Urinary bladder (tissue), 4 donors: ENCODE measurements around the gene PUDP. TPM values are rescaled to one million over a fixed set of nuclear protein-coding genes. Genes with fewer than 3 reads are reported as not detected.
"Not testable (repeated sequence)": the region's sequence is repeated elsewhere in the genome, so short reads cannot be mapped to it uniquely, and the experiment has no call there.

ENCODE experiments used
- DNase-seq: peaks from one replicate; pipeline ENCODE4 v3.0.0-alpha.2; 2015; ENCODE audit errors: extremely low spot score
- H3K27ac ChIP-seq: one replicate; pipeline ENCODE4 v1.5.1; 2013; ENCODE audit warnings: low read depth, mild to moderate bottlenecking, moderate library complexity
- H3K36me3 ChIP-seq: one replicate; pipeline ENCODE4 v1.6.1; 2013; ENCODE audit warnings: mild to moderate bottlenecking, moderate library complexity; ENCODE audit not compliant: insufficient read depth
- H3K4me1 ChIP-seq: one replicate; pipeline ENCODE4 v1.6.1; 2013; ENCODE audit warnings: mild to moderate bottlenecking, moderate library complexity; ENCODE audit not compliant: insufficient read depth
- H3K4me3 ChIP-seq: one replicate; pipeline ENCODE4 v1.5.1; 2013; ENCODE audit warnings: low read depth, low read length
- WGBS: extraction: QIAGEN DNeasy Blood & Tissue Kit; methylation state at CpG from one replicate; pipeline ENCODE4 v1.1.7; 2013; 5-methylcytosine and 5-hydroxymethylcytosine counted together
- polyA plus RNA-seq: library from polyadenylated mRNA; stranded (reverse); fragments of 200-250 nt; gene quantifications from one replicate; pipeline ENCODE4 v1.2.3, GENCODE V29; 2013
- total RNA-seq: library from RNA; depleted of rRNA; stranded (reverse); fragments of >200 nt; gene quantifications from one replicate; pipeline ENCODE4 v1.2.3, GENCODE V29; 2014
- donor health status: healthy with polysubstance abuse.
- donor health status: healthy.

PUDP gene
- total and polyA plus RNA-seq, 2 donors = 10.2 to 11.6 TPM

DNA sequence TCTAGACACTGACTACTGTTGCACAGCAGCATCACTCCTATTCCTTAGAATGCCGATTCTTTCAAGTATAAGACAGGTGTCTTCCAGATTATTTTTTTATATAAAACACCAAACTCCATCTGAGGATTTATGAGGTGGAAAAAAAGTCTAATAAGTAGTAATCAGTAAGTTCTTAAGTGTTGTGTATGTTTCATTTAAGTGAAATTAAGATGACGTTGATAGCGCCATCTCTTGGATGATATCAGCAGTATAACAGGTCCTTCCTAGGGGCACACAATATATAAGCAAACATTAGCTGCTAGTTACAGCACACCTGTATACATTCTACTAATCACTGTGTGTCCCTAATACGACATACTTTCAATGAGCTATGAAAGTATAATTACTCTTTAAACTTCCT lies 100.0 kb downstream of the PUDP start:
- Histone ChIP-seq H3K4me1 (no peaks in the 10 kb centered on the region), H3K36me3 (peaks cover 2% of the 10 kb centered on the region), H3K27ac (no peak overlapping the region), H3K4me3 (no peak overlapping the region)
- 94% methylated on average over 4 of the region's 4 CpGs for WGBS
- no peak for DNase-seq

DNA sequence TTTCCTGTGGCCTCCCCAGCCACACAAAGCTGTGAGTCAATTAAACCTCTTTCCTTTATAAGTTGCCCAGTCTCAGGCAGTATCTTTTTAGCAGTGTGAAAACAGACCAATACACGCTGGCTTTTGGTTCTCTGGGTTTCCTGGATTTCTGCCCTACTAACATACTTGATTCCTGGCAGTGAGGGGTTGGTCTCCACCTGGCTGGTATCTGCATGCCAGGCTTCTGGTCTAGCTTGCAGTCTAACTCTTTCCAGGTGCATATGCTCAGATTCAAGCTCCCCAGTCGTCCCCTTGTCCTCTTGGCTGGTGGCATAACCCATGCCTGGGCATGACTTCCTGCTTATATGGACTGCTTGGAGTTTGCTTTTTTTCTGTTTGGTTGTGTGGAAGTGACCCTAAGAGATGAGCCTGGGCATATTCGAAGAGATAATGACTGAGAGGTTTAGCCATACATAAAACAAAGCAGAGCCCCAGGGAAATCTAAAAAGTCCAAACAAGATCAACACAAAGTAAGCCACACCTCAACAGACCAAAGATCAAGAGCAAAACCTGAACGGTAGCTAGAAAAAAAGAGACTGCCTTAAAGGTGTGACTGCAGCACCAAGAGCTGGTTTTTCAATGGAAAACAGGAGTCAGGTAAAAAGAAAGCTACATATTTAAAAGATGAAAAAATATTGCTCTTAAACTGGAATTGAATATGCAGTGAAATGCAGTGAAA lies 102.6 kb downstream of the PUDP start:
- no peaks in the 10 kb centered on the region for H3K4me1 ChIP-seq
- no peak overlapping the region for H3K4me3 ChIP-seq
- no peak for DNase-seq
- H3K36me3 ChIP-seq = peaks cover 2% of the 10 kb centered on the region
- 64% methylated on average over 4 of the region's 4 CpGs for WGBS
- H3K27ac ChIP-seq = no peak overlapping the region

GRCh38 chrX:7043796-7044433 lies 104.0 kb downstream of the PUDP start:
- DNase-seq, H3K4me1 ChIP-seq, H3K4me3 ChIP-seq, H3K36me3 ChIP-seq, H3K27ac ChIP-seq: not testable (repeated sequence)
- 53% methylated on average over 3 of the region's 3 CpGs for WGBS

GRCh38 chrX:7028246-7028645 lies 119.7 kb downstream of the PUDP start:
- Histone ChIP-seq H3K4me1 (no peaks in the 10 kb centered on the region), H3K4me3 (no peak overlapping the region), H3K36me3 (no peaks in the 10 kb centered on the region), H3K27ac (no peak overlapping the region)
- WGBS = 36% methylated on average over 5 of the region's 5 CpGs
- no peak for DNase-seq

DNA sequence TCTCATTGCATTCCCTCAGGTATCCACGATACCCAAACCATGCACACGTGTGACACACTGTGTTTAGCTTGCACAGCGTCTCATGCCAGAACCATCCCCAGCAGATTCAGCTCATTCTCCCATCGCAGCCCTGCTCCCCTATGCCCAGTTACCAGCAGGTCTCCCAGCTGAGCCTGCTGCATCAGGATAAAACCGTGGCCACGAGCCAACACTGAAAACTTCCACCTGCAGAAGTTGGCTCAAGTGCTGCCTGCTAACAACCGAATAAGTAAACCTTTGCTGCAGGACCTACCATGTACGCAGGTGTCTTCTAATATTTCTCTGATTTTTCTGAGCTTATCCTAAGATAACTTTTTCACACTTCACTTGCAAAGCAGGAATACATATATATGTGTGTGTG lies 120.9 kb downstream of the PUDP start:
- no peaks in the 10 kb centered on the region for H3K36me3 ChIP-seq
- H3K4me3 ChIP-seq = no peak overlapping the region
- WGBS = 55% methylated on average over 8 of the region's 8 CpGs
- DNase-seq = no peak
- H3K27ac ChIP-seq = no peak overlapping the region
- H3K4me1 ChIP-seq = no peaks in the 10 kb centered on the region

DNA sequence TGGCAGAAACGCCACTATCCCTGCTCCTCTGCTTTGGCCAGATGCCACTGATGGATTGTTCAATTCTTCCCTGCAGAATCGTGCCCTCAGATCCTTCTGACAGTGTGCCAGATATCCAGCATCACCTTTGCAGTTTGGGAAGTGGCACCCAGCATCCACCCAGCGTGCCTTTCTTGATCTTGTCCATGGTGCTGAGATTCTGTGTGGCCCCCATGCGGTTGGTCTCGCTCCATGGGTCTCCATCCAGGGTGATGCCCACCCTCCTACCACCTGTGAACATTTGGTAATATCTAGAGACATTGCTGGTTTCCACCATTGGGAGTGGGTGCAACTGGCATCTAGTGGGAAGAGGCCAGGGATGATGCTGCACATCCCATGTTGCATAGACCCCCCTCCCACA lies 121.6 kb downstream of the PUDP start:
- H3K27ac ChIP-seq, H3K4me1 ChIP-seq, H3K4me3 ChIP-seq, DNase-seq, H3K36me3 ChIP-seq: not testable (repeated sequence)
- 82% methylated on average over 5 of the region's 5 CpGs for WGBS

DNA sequence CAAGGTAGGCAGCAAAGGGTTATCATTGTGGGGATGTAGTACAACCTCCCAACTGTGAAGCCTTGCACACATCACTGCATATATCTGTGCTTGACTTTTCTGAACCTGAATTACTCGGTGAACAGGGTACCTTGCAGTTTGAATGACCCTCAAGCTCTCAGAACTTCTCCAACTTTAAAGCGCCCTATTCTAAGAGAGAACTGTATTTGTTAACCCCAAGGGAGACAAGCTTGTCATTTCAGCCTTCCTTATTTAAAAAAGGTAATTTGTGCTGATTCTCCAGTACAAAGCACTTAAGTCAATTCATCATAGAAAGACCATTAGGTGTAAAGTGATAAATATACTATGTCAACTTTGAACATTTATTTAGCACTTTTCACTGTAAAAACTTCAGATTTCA lies 122.5 kb downstream of the PUDP start:
- no peak for DNase-seq
- Histone ChIP-seq H3K4me3 (no peak overlapping the region), H3K4me1 (no peaks in the 10 kb centered on the region), H3K27ac (no peak overlapping the region), H3K36me3 (no peaks in the 10 kb centered on the region)
- WGBS = 90% methylated on average over 2 of the region's 2 CpGs

GRCh38 chrX:7024850-7025249 lies 123.1 kb downstream of the PUDP start:
- DNase-seq = no peak
- WGBS = 83% methylated on average over 7 of the region's 7 CpGs

DNA sequence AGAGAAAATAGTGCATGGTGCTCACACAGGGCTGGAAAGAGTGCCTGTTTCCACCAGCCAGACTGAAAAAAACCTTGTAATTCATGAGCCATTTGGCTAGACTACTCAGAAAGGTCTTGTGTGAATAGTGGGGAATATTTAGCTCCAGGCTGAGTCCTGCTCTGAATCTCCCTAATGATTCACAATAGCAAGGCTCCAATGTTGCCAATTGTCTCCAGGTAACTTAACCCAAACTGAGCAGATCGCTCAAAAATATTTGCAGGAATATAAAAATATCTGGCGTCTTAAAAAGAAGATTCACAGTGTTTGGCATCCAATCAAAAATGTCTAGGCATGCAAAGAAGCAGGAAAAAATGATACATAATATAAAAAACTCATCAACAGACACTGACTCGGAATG lies 125.0 kb downstream of the PUDP start:
- not testable (repeated sequence) for H3K27ac ChIP-seq, H3K4me3 ChIP-seq, H3K36me3 ChIP-seq, DNase-seq, H3K4me1 ChIP-seq
- WGBS = 55% methylated on average over 3 of the region's 3 CpGs

More at GRCh38 chrX:7024850-7025249, 123.1 kb downstream of the PUDP start:
- Histone ChIP-seq H3K4me3 (no peak overlapping the region), H3K36me3 (no peaks in the 10 kb centered on the region), H3K27ac (no peak overlapping the region), H3K4me1 (no peaks in the 10 kb centered on the region)

- Histone ChIP-seq H3K4me3 (no peak overlapping the region), H3K27ac (no peak overlapping the region), H3K36me3 (no peaks in the 10 kb centered on the region), H3K4me1 (no peaks in the 10 kb centered on the region)
- DNase-seq = no peak
- 94% methylated on average over 4 of the region's 4 CpGs for whole genome bisulfite sequencing
Measured at GRCh38 chrX:7021991-7022390, 126.0 kb downstream of the PUDP start.

GRCh38 chrX:7019555-7019954 lies 128.4 kb downstream of the PUDP start:
- H3K27ac ChIP-seq = no peak overlapping the region
- H3K4me3 ChIP-seq = no peak overlapping the region
- H3K4me1 ChIP-seq = no peaks in the 10 kb centered on the region
- no peak for DNase-seq
- no peaks in the 10 kb centered on the region for H3K36me3 ChIP-seq
- 90% methylated on average over 3 of the region's 3 CpGs for WGBS

- H3K4me1 ChIP-seq, H3K27ac ChIP-seq, H3K4me3 ChIP-seq, H3K36me3 ChIP-seq, DNase-seq: not testable (repeated sequence)
- 54% methylated on average over 8 of the region's 8 CpGs for WGBS
Measured at GRCh38 chrX:7012262-7012834, 135.6 kb downstream of the PUDP start.

DNA sequence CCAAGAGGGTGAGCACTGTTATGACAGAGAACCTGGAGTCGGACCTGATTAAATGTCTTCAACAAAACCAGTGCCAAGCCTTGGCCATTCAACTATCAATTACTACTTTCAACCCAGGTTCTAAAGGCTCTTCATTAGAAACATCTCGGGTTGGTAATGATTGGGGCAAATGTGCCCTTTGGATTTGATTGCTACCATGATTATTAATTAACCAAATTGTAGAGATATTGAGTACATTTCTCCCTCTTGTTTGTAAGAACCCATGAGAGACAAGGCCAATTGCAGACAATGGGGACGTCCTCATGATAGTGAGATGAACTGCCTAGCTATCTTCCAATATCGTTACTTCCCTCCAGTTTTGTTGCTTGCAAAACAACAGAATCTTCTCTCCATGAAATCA lies 137.1 kb downstream of the PUDP start:
- H3K4me1 ChIP-seq, H3K36me3 ChIP-seq, H3K27ac ChIP-seq, DNase-seq, H3K4me3 ChIP-seq: not testable (repeated sequence)
- WGBS = 94% methylated on average over 4 of the region's 4 CpGs

DNA sequence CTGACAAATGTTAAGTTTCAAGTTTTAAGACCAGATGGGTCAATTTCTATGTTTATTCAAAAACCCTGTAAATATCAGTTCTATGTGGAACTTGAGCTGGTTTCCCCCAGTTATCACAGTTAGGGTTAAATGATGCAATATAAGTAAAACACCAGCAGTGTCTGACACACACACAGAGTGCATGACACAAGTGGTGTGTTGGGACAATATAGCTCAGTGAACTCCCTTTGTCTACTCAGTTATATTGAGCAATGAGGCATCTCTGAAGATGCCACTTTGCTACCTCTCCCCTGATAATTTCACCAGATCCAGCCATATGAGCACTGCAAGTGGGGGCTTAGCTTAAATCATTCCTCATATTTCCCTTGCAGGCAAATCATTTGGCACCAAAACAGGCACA lies 140.6 kb downstream of the PUDP start:
- H3K36me3 ChIP-seq, H3K4me3 ChIP-seq, H3K27ac ChIP-seq, DNase-seq, H3K4me1 ChIP-seq: not testable (repeated sequence)
